Measurements from ENCODE around the gene DNAH11. TPM values are rescaled to one million over a fixed set of nuclear protein-coding genes. Genes with fewer than 3 reads are reported as not detected.

DNAH11 gene
- total RNA-seq, 1 donor from 2014 or later: 3.4 TPM

- no peaks in the 10 kb centered on the region for H3K9me3 ChIP-seq
- H3K4me1 ChIP-seq: no peaks in the 10 kb centered on the region
- TF ChIP-seq CTCF (IDR thresholded peaks at IDR 0.05): no peak
- intact Hi-C loops (cut with DNase I): no loop called here
- ATAC-seq (no peak), DNase-seq (no peak)
- H3K4me3 ChIP-seq: no peak overlapping the region
- H3K27me3 ChIP-seq: no peaks in the 10 kb centered on the region
- H3K27ac ChIP-seq: no peak overlapping the region
- H3K36me3 ChIP-seq: no peaks in the 10 kb centered on the region
Observed at GRCh38 chr7:21708096-21708495, 165.3 kb downstream of the DNAH11 start.

DNA sequence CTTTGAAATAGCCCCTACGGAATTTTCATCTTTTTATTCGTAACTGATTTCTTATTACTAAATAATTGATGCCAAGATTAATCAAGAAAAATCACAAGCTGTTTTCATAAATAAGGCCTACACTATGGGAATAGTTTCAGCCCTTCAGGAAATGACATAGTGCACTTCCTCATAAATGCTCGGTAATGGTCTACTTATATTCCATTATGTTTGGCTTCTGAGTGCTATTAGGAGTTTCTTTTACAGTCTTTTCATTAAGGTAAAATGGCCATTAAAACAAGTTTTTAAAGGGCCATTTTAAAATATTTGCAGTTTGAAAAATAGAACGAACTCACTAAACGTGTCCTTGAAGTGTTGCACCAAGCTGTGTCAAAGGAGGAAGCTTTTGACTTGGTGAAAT, 174.5 kb downstream of the DNAH11 start:
- no peak for ATAC-seq
- intact Hi-C loops (cut with DNase I): no loop called here
- TF ChIP-seq CTCF (IDR thresholded peaks at IDR 0.05): no peak

DNA sequence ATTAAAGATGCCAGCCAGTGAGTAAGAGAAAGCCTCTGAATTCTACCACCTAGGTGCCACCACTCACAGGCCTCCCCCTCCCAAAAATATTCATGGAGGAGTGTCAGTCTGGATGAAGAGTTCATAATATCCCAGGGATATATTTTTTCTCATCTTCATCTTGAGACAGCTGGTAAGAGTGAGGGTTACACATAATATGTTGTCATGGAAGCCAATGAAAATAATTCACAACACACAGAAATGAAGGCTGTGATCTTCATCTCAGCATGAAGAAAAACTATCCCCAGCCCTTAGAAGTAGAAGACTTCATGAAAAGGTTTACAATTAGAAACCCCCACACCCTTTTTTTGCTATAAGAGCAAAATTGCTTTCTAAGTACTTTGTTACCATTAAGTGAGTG, 175.6 kb downstream of the DNAH11 start:
- intact Hi-C loops (cut with DNase I): no loop called here
- DNase-seq: no peak
- Histone ChIP-seq H3K4me1 (no peaks in the 10 kb centered on the region), H3K4me3 (no peak overlapping the region), H3K36me3 (no peaks in the 10 kb centered on the region), H3K27me3 (no peaks in the 10 kb centered on the region), H3K9me3 (no peaks in the 10 kb centered on the region), H3K27ac (no peak overlapping the region)
- no peak for ATAC-seq
- no peak for TF ChIP-seq CTCF (IDR thresholded peaks at IDR 0.05)

More for the DNA sequence above, 174.5 kb downstream of the DNAH11 start:
- H3K27me3 ChIP-seq: no peaks in the 10 kb centered on the region
- no peak overlapping the region for H3K27ac ChIP-seq
- H3K4me1 ChIP-seq: no peaks in the 10 kb centered on the region
- H3K4me3 ChIP-seq: no peak overlapping the region
- H3K36me3 ChIP-seq: no peaks in the 10 kb centered on the region
- no peak for DNase-seq
- H3K9me3 ChIP-seq: no peaks in the 10 kb centered on the region

- H3K27ac ChIP-seq: no peak overlapping the region
- no peak overlapping the region for H3K4me3 ChIP-seq
- intact Hi-C loops (cut with DNase I): no loop called here
- DNase-seq (no peak), ATAC-seq (no peak)
- TF ChIP-seq CTCF (IDR thresholded peaks at IDR 0.05): no peak
- no peaks in the 10 kb centered on the region for H3K4me1 ChIP-seq
- no peaks in the 10 kb centered on the region for H3K36me3 ChIP-seq
- no peaks in the 10 kb centered on the region for H3K9me3 ChIP-seq
- no peaks in the 10 kb centered on the region for H3K27me3 ChIP-seq
Observed at GRCh38 chr7:21719846-21720245, 177.0 kb downstream of the DNAH11 start.

DNA sequence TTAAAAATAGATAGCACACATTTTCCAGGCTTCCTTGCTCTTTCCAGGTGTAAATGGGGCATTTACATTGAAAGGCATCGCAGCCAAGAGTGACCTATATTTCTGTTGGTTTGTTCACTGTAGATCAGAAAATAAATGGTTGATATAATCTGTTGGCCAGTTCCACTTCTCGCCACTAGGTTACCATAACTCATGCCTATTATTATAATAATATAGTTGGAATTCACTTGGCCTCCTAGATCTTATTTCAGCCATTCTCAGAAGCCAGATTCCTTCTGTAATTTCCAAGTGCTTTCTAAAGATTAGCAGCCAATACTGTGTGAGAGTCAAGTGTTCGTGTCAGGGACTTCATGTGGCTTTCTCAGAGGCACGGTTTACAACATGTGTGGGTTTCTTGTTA, 179.5 kb downstream of the DNAH11 start:
- no peak for TF ChIP-seq CTCF (IDR thresholded peaks at IDR 0.05)
- no peaks in the 10 kb centered on the region for H3K27me3 ChIP-seq
- DNase-seq (no peak), ATAC-seq (no peak)
- H3K27ac ChIP-seq: no peak overlapping the region
- intact Hi-C loops (cut with DNase I): no loop called here
- H3K4me1 ChIP-seq: no peaks in the 10 kb centered on the region
- no peak overlapping the region for H3K4me3 ChIP-seq
- H3K36me3 ChIP-seq: no peaks in the 10 kb centered on the region
- H3K9me3 ChIP-seq: no peaks in the 10 kb centered on the region

GRCh38 chr7:21724562-21724961, 181.7 kb downstream of the DNAH11 start:
- H3K27me3 ChIP-seq: no peaks in the 10 kb centered on the region
- no peaks in the 10 kb centered on the region for H3K9me3 ChIP-seq
- no peak overlapping the region for H3K4me3 ChIP-seq
- H3K27ac ChIP-seq: no peak overlapping the region
- no peaks in the 10 kb centered on the region for H3K4me1 ChIP-seq
- no peaks in the 10 kb centered on the region for H3K36me3 ChIP-seq
- intact Hi-C loops (cut with DNase I): no loop called here
- DNase-seq: no peak
- no peak for ATAC-seq
- no peak for TF ChIP-seq CTCF (IDR thresholded peaks at IDR 0.05)

All from upper lobe of right lung (tissue), 1 donor.